GM19193 (cell line): ENCODE data around the gene LBP.

ENCODE experiments used
- POLR2A ChIP-seq: IDR thresholded peaks from 4 replicates; pipeline ENCODE4 v1.6.1; 2011; ENCODE audit not compliant: insufficient read depth, insufficient read length; ENCODE audit errors: extremely low read depth

LBP gene

GRCh38 chr20:38337561-38338140 is 8.6 kb upstream of the LBP start:
- no peak for TF ChIP-seq POLR2A

- TF ChIP-seq POLR2A, result no peak
Observed at GRCh38 chr20:38338849-38339520, 7.3 kb upstream of the LBP start.

GRCh38 chr20:38339997-38340396 is 6.3 kb upstream of the LBP start:
- TF ChIP-seq POLR2A, result no peak

GRCh38 chr20:38340693-38341092 is 5.6 kb upstream of the LBP start:
- TF ChIP-seq POLR2A, result no peak

- no peak for TF ChIP-seq POLR2A
Observed at GRCh38 chr20:38342216-38342615, 4.1 kb upstream of the LBP start.

- TF ChIP-seq POLR2A, result no peak
Observed at GRCh38 chr20:38342713-38343310, 3.5 kb upstream of the LBP start.

- no peak for TF ChIP-seq POLR2A
Observed at GRCh38 chr20:38343311-38344106, 2.8 kb upstream of the LBP start.

GRCh38 chr20:38344107-38344701 is 2.1 kb upstream of the LBP start:
- no peak for TF ChIP-seq POLR2A

GRCh38 chr20:38345643-38346042 is 639 bp upstream of the LBP start:
- no peak for TF ChIP-seq POLR2A

- no peak for TF ChIP-seq POLR2A
Observed at GRCh38 chr20:38346741-38347140, 459 bp downstream of the LBP start.

- TF ChIP-seq POLR2A, result no peak
Observed at GRCh38 chr20:38349856-38350255, 3.6 kb downstream of the LBP start.

GRCh38 chr20:38350879-38351775 is 4.8 kb downstream of the LBP start:
- TF ChIP-seq POLR2A, result no peak

GRCh38 chr20:38353316-38353715 is 7.0 kb downstream of the LBP start:
- no peak for TF ChIP-seq POLR2A

- no peak for TF ChIP-seq POLR2A
Observed at GRCh38 chr20:38354227-38354626, 7.9 kb downstream of the LBP start.
